Cardiac fibroblast (primary cell): ENCODE results near the gene TAF5.
"Not testable (repeated sequence)": the region's sequence is repeated elsewhere in the genome, so short reads cannot be mapped to it uniquely, and the experiment has no call there.

Experiments used
- DNase-seq, 2 donors: peaks; one replicate each; pipeline versions ENCODE4 v3.0.0 to v3.0.0-alpha.2; 2010; ENCODE audit warnings: low read depth in 2 of 2
- H3K4me3 ChIP-seq, 2 donors: replicated peaks in 1 of 2; 1 replicate in 1 of 2; 2 replicates in 1 of 2; pipeline ENCODE4 v1.5.1; 2011; ENCODE audit warnings: low read depth in 2 of 2, low read length in 2 of 2, mild to moderate bottlenecking in 2 of 2, moderate library complexity in 1 of 2
- CTCF ChIP-seq: IDR thresholded peaks from one replicate; pipeline ENCODE4 v1.5.1; 2011; ENCODE audit warnings: low read depth, mild to moderate bottlenecking, low read length, inconsistent platforms

The TAF5 gene

GRCh38 chr10:103397191-103397825 lies 29.5 kb downstream of the TAF5 start:
- DNase-seq, result peak in 1 of 2 donors; percentile 8
- TF ChIP-seq CTCF, result no peak
- H3K4me3 ChIP-seq, result peak overlapping the region; percentile 90 to 97

- TF ChIP-seq CTCF, result no peak
- DNase-seq, result no peak
- no peak overlapping the region for H3K4me3 ChIP-seq
Observed at GRCh38 chr10:103413564-103413963, 45.8 kb downstream of the TAF5 start.

DNA sequence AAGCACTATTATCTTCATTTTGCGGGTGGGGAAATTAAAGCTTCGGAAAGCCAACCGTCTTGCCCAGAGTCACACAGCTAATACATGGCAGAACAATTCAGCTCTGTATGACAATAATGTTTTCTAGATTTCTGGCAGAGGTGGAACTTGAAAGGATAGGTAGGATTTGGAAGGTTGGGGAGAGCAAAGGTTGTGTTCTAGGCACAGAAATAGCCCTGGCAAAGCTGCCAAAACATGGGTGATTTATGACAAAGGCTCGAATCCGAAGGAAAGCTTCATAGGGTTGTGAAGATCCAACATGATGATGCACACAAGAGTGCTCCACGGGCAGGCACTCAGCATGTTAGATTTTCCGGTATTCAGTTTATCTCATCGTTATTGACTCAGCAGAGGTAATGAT lies 47.8 kb downstream of the TAF5 start:
- H3K4me3 ChIP-seq, result no peak overlapping the region
- DNase-seq, result no peak
- TF ChIP-seq CTCF, result no peak

- peak; percentile 79 to 84 for DNase-seq
- TF ChIP-seq CTCF, result peak; percentile 53
- no peak overlapping the region for H3K4me3 ChIP-seq
Observed at GRCh38 chr10:103416436-103417147, 48.8 kb downstream of the TAF5 start.

- H3K4me3 ChIP-seq, DNase-seq: not testable (repeated sequence)
Observed at GRCh38 chr10:103417148-103417469, 49.3 kb downstream of the TAF5 start.

DNA sequence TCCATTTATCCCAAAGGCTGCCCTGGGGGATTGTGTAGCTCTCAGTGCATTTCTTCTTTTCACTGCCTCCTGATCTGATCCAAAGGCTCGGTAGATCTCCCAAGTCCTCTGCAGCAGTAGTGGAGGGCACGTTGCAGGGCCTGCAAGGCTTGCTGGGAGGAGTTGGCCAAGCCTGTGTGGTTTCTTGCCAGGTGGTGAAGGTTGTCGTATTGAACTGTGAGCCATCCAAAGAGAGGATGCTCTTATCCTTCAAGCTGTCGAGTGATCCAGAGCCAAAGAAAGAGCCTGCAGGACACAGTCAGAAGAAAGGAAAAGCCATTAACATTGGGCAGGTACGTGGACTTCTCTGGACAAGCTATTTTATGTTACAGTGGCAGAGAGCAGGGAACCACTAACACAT lies 49.8 kb downstream of the TAF5 start:
- no peak for TF ChIP-seq CTCF
- no peak overlapping the region for H3K4me3 ChIP-seq
- no peak for DNase-seq

GRCh38 chr10:103419101-103419500 lies 51.3 kb downstream of the TAF5 start:
- DNase-seq, result no peak
- no peak for TF ChIP-seq CTCF
- H3K4me3 ChIP-seq, result no peak overlapping the region
